Left cardiac atrium (tissue), 4 donors: ENCODE measurements around the gene CSNK1E. TPM values are rescaled to one million over a fixed set of nuclear protein-coding genes. Genes with fewer than 3 reads are reported as not detected.

Experiments
- ATAC-seq, 2 donors: fragments of 200-7000 bp; cut with Tn5 transposase; one replicate each; pipeline ENCODE4 v1.9.1; 2020; ENCODE audit warnings: mild to moderate bottlenecking in 2 of 2, moderate library complexity in 2 of 2
- DNase-seq: peaks from one replicate; pipeline ENCODE4 v3.0.0-alpha.2; 2020
- intact Hi-C, 2 donors: fragments of 100-400 bp; cut with DNase I; formaldehyde crosslinking; loops; one replicate each; pipeline versions ENCODE4 v1.14.1 to v1.15.1; 2022 to 2023
- total RNA-seq, 2 donors: library from RNA; stranded (reverse); fragmentation: NEBNext Ultra II Directional; extraction: Animal tissue kit (Norgen Biotek cat#: 25700); gene quantifications; one replicate each; pipeline ENCODE4 v1.2.1, GENCODE V29; 2021
- donor health status: DM: no; HTN: yes; CAD: no.
- donor health status: DM: no; HTN: yes; CAD: no; lungs with severe emphysema.
- donor health status: DM: yes; HTN: yes; CAD: no.
- donor health status: Dilated cardiomyopathy.

CSNK1E gene
- total RNA-seq, 2 donors from 2014 or later, result 69.2 to 90.5 TPM

DNA sequence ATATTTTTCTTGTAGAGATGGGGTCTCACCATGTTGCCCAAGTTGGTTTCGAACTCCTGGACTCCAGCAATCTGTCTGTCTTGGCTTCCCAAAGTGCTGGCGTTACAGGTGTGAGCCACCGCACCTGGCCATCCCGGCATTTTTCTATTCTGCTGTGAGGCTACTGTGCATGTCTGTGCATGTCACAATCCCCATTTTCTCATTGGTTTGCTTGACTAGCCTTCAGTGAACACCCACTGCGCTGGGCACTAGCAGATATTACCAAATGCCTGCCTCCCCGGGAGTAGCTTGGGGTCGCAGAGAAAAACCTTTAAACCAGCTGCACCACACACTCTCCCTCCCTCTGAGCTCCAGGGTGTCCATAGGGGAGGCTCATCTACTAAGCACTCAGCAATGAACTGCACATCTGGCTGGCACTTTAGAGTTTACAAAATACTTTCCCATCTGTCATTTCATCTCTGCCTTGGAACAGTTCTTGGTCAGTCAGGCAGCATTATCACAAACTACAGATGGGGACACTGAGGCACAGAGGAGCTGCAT, 4.9 kb downstream of the CSNK1E start:
- ATAC-seq (no peak), DNase-seq (no peak)
- intact Hi-C loops, result no loop called here

DNA sequence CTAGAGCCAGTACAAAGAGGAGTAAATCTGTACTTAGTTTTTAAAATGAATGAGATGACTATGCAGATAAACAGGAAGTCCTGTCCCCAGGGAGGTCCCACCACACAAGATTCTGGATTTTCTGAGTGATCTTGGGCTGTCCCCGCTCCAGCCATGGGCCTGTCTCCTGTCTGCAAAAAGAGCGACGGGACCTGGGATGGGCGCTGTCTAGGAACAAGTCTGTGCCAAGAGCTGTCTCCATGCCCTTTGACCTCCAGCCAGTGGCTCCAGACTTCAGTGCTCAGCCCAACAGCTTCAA, 6.0 kb downstream of the CSNK1E start:
- no peak for ATAC-seq
- no peak for DNase-seq
- intact Hi-C loops, result no loop called here

DNA sequence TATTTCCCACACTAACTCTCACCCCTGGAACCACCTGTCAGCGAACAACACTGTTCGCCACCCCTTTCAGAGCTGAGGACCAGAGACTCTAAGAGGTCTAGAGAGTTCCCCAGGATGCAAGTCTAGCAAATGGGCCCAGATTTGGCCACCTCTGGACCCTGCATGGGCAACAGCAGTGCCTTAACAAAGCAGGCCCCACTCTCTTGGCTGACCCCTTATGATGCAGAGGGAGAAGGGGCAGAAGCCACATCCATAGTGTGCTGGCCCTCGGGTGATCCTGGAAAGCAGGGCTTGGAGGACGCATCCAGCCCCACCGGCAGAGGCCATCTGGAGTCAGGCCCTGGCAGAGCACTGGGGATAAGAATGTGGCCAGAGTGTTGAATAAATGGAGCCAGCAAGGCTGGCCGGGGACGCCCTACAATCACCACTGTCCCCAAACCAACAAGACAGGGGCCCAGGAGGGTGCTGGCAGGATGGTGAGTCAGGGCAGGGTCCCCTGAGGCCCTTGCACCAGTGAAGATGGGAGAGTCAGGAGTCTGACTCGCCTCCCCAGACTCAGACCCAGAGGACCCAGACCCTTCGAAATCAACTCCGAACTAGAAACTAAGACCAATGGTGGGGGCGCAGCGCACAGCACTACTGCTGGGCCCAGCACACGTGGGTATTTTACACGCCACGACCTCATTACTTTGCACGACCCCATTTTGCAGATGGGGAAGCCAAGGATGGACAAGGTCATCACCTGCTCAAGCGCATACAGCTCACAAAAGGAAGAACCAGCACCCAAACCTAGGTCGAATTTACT, 6.5 kb downstream of the CSNK1E start:
- peak; percentile 10 to 38 for ATAC-seq
- intact Hi-C loops, result no loop called here
- no peak for DNase-seq

DNA sequence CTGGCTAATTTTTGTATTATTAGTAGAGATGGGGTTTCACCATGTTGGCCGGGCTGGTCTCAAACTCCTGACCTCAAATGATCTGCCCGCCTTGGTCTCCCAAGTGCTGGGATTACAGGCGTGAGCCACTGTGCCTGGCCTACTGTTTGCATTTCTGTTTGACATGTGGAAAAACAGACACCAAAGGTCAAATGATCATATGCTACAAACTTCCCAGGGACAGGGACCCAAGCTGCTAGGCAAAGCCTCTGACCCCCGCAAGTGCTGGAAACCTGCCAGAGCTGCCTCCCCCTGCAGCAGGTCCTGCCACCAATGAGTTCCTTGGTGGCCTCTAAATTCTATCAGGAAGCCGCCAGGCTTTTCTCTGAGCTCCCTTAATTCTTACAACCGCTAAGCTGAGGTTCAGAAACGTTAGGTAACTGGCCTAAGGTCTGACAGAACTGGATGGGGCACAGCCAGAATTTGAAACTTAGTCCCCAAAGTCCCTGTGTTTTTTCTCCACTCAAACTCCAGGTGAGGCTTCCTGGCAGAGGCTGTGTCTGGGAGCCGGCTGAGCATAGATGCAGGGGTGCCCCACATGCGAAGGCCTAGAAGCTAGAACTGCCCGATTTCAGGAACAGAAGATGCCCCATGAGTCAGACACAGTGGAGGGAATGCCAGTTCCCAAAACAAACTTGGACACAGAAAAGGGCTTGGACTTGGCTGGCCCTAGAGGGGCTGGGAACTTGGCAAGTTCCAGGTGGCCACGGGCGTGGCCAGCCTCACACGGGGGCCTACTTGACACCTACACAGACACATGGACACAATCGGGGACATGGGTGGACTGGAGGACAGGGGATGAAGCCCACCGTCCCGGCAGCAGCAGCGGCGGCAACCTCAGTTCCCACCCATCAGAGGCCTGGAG, 7.4 kb downstream of the CSNK1E start:
- no peak for DNase-seq
- intact Hi-C loops, result loop anchor here in 1 of 2 donors (10.0 kb wide), 1 partner anchor 195 kb away; the partner anchor contains the start of gene BAIAP2L2
- peak in 1 of 2 donors; percentile 59 for ATAC-seq

- ATAC-seq (no peak), DNase-seq (no peak)
- intact Hi-C loops, result loop anchor here in 1 of 2 donors (10.0 kb wide), 1 partner anchor 194 kb away; the partner anchor contains the start of gene BAIAP2L2
These were observed 8.3 kb downstream of the CSNK1E start for GRCh38 chr22:38308791-38309498.

- no peak for DNase-seq
- peak; percentile 22 to 36 for ATAC-seq
- intact Hi-C loops, result loop anchor here in 1 of 2 donors (10.0 kb wide), 1 partner anchor 191 kb away; the partner anchor contains the start of gene BAIAP2L2
These were observed 11.5 kb downstream of the CSNK1E start for GRCh38 chr22:38305471-38306448.

DNA sequence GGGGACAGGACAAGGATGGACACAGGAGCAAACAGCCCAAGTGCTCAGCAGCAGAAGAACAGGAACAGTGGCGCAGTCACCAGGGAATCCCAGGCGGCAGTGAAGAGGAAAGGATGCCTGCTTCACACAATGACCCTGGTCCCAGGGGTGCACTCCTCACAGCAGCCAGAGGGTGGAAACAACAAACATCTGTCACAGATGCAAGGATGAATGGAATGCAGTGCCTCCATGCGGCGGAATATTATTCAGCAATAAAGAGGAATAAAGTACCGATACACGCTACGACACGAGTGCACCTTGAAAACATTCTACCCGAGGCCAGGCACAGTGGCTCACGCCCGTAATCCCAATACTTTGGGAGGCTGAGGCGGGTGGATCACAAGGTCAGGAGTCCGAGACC, 12.7 kb downstream of the CSNK1E start:
- DNase-seq, result no peak
- intact Hi-C loops, result loop anchor here in 1 of 2 donors (10.0 kb wide), 1 partner anchor 190 kb away; the partner anchor contains the start of gene BAIAP2L2

GRCh38 chr22:38303974-38304373, 13.3 kb downstream of the CSNK1E start:
- intact Hi-C loops, result loop anchor here in 1 of 2 donors (10.0 kb wide), 1 partner anchor 189 kb away; the partner anchor contains the start of gene BAIAP2L2
- DNase-seq (no peak), ATAC-seq (no peak)

More for the DNA sequence above, 12.7 kb downstream of the CSNK1E start:
- ATAC-seq, result peak; percentile 13 to 23

GRCh38 chr22:38302906-38303305, 14.3 kb downstream of the CSNK1E start:
- intact Hi-C loops, result loop anchor here in 1 of 2 donors (10.0 kb wide), 1 partner anchor 188 kb away; the partner anchor contains the start of gene BAIAP2L2
- DNase-seq (no peak), ATAC-seq (no peak)

- intact Hi-C loops, result loop anchor here in 1 of 2 donors (10.0 kb wide), 1 partner anchor 186 kb away; the partner anchor contains the start of gene BAIAP2L2
- DNase-seq (no peak), ATAC-seq (no peak)
These were observed 16.3 kb downstream of the CSNK1E start for GRCh38 chr22:38300946-38301345.

DNA sequence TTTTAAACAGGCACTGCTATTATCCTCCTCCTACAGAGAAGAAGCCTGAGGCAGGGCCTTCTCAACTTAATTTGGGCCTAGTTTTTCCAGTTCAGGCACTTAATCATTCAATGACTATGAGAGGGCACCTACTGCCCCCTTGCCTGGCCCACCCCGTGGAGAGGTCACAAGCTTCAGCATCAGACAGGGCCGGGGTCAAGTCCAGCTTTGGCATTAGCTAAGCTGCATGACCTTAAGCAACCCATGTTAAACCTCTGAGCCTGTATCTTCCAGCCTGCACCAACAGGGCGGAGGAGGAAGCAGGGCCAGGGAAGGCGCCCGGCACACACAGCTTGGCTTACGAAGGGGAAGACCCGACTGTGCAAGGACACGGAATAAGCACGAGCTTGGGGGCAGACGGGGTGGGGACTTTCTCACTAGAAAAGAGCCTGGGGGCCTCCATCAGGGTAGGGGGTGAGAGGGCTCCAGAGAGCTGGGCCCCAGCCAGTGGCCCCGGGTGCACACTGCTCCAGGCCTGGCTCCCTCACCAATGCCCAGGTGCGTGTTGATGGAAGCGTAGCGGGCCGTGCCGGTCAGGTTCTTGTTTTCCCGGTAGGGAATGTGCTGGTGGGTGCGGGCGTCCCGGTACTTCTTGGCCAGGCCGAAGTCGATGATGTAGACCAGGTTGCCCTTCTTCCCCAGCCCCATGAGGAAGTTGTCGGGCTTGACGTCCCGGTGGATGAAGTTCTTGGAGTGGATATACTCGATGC, 16.9 kb downstream of the CSNK1E start:
- no peak for ATAC-seq
- no peak for DNase-seq
- intact Hi-C loops, result loop anchor here in 1 of 2 donors (10.0 kb wide), 1 partner anchor 186 kb away; the partner anchor contains the start of gene BAIAP2L2

GRCh38 chr22:38299770-38300102, 17.5 kb downstream of the CSNK1E start:
- intact Hi-C loops, result loop anchor here in 1 of 2 donors (10.0 kb wide), 1 partner anchor 185 kb away; the partner anchor contains the start of gene BAIAP2L2
- no peak for ATAC-seq

GRCh38 chr22:38298312-38299005, 18.8 kb downstream of the CSNK1E start:
- intact Hi-C loops, result no loop called here
- ATAC-seq, result peak in 1 of 2 donors; percentile 11
- DNase-seq, result no peak

More at GRCh38 chr22:38299770-38300102, 17.5 kb downstream of the CSNK1E start:
- no peak for DNase-seq

DNA sequence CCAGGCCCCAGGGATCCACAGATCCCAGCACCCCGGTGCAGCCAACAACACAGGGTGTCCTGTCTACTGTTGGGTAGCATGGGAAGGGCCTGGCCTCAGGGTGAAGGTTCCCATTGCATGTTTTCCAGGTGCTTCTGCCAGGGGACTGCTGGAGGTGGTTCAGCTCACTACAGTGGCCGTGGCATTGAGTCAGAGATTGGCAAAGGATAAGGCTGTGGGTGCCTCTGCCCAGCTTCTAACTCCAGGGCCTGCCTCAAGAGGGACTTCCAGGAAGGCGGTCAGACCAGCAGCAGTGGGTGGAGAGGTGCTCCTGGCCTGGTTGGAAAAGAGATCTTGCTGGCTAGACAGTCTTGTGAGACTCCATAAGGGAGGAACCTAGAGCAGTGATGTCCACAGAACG, 20.9 kb downstream of the CSNK1E start:
- DNase-seq (no peak), ATAC-seq (peak in 1 of 2 donors; percentile 10)
- intact Hi-C loops, result no loop called here

DNA sequence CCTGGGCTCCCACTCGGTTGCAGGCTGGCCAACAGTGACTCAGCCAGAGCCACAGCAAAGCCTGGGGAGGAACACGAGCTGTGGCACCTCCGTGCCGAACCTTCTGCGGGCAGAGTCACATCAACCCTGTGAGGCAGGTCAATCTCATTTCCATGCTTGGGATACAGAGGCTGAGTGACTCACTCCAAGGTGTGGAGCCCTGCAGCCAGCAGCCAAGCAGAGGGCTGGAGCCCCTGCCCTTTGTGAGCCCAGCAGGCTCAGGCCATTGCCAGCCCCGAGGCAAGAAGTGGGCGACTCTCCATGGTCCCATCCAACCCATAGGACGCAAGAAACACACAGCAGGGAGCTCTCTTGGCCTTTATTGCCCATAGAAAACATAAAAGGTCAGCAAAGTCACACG, 21.4 kb downstream of the CSNK1E start:
- intact Hi-C loops, result no loop called here

GRCh38 chr22:38295339-38295738, 21.9 kb downstream of the CSNK1E start:
- intact Hi-C loops, result no loop called here
- ATAC-seq, result no peak
- no peak for DNase-seq

More for the DNA sequence above, 21.4 kb downstream of the CSNK1E start:
- DNase-seq (no peak), ATAC-seq (no peak)
